HL-60 (cell line): ENCODE data around the gene CTNNBIP1.

Experiments
- DNase-seq, 2 experiments: peaks; one replicate each; pipeline ENCODE4 v3.0.0-alpha.2; 2010 to 2020; ENCODE audit warnings: low read depth in 1 of 2, low spot score in 1 of 2
- H3K27ac ChIP-seq: fragments of 250-450 bp; sonication (Bioruptor Pico); replicated peaks from 2 replicates; pipeline ENCODE4 v1.5.1; 2020; ENCODE audit warnings: mild to moderate bottlenecking, moderate library complexity
- H3K27me3 ChIP-seq: fragments of 250-450 bp; sonication (Bioruptor Pico); 2 replicates; pipeline ENCODE4 v1.5.1; 2021; ENCODE audit warnings: mild to moderate bottlenecking, moderate library complexity; ENCODE audit not compliant: insufficient read depth, poor library complexity, severe bottlenecking
- H3K4me3 ChIP-seq: replicated peaks from 2 replicates; pipeline ENCODE4 v1.5.1; 2011; ENCODE audit warnings: mild to moderate bottlenecking, control low read depth, low read length; ENCODE audit not compliant: insufficient read depth
- CTCF ChIP-seq: IDR thresholded peaks from one replicate; pipeline ENCODE4 v1.5.1; 2011; ENCODE audit warnings: low read length, control low read depth, inconsistent platforms; ENCODE audit not compliant: insufficient read depth
- GABPA ChIP-seq: IDR thresholded peaks from 2 replicates; pipeline ENCODE4 v1.6.1; 2012; ENCODE audit warnings: low read depth
- POLR2AphosphoS5 ChIP-seq: IDR thresholded peaks from 2 replicates; pipeline ENCODE4 v1.6.1; 2012; ENCODE audit warnings: low read depth
- REST ChIP-seq: IDR thresholded peaks from 2 replicates; pipeline ENCODE4 v1.6.1; 2012; ENCODE audit warnings: low read depth; ENCODE audit not compliant: insufficient replicate concordance
- SPI1 ChIP-seq: IDR thresholded peaks from 2 replicates; pipeline ENCODE4 v1.6.1; 2012; ENCODE audit warnings: low read depth, mild to moderate bottlenecking, borderline replicate concordance

CTNNBIP1 gene

GRCh38 chr1:9863371-9863770, 46.7 kb downstream of the CTNNBIP1 start:
- no peak for DNase-seq
- TF ChIP-seq CTCF (no peak), GABPA (no peak), POLR2AphosphoS5 (no peak), SPI1 (no peak), REST (no peak)
- no peaks in the 10 kb centered on the region for H3K27me3 ChIP-seq
- no peak overlapping the region for H3K4me3 ChIP-seq
- no peak overlapping the region for H3K27ac ChIP-seq

DNA sequence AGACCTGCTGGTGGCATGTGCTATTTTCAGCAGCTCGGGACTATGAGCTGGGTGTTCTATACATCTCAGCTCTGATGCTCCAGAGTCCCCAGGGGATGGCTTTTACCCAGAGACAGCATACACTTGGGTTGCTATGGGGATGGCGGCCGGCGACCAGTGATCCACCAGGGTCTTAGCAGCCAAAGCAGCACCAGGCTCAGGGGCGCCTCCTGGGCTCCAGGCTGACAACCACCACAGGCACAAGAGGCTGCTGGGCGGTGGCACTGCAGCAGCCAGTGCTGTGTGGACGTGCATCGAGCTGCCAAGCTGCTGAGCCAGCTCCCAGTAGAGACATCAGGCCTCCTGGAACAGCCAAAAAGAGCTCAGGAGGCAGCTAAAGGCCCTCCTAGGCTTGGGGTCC, 48.7 kb downstream of the CTNNBIP1 start:
- H3K27ac ChIP-seq, result no peak overlapping the region
- no peak for TF ChIP-seq SPI1
- no peak for TF ChIP-seq GABPA
- TF ChIP-seq POLR2AphosphoS5, result no peak
- TF ChIP-seq REST, result no peak
- no peak for TF ChIP-seq CTCF
- no peak for DNase-seq
- H3K27me3 ChIP-seq, result no peaks in the 10 kb centered on the region
- no peak overlapping the region for H3K4me3 ChIP-seq

DNA sequence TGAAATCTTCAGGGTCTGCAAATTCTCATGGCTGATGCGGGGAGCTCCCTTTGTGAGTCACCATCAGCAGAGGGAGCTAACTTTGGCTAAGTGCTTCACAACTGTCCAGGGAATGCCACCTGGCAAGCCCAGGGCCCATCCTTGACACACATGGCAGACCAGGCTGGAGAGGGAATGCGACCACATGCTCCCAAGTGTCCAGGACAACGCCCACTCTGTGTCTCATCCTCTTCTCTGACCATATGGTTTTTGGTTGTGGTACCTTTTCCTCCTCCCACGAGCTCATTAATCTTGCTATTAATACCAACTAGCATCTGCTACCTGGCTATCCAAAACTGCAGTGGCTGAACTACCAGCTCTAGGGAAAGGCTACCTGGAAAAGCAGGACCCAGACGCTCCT, 49.2 kb downstream of the CTNNBIP1 start:
- H3K27me3 ChIP-seq, result no peaks in the 10 kb centered on the region
- H3K4me3 ChIP-seq, result no peak overlapping the region
- TF ChIP-seq CTCF, result no peak
- no peak for TF ChIP-seq GABPA
- TF ChIP-seq REST, result no peak
- no peak for TF ChIP-seq SPI1
- no peak for TF ChIP-seq POLR2AphosphoS5
- H3K27ac ChIP-seq, result no peak overlapping the region
- no peak for DNase-seq
